Measurements from ENCODE around the gene ANKS6. TPM values are rescaled to one million over a fixed set of nuclear protein-coding genes. Genes with fewer than 3 reads are reported as not detected.

Gene ANKS6
- total RNA-seq, 1 donor from 2014 or later, result 16.0 TPM

GRCh38 chr9:98691890-98692289 is 104.5 kb downstream of the ANKS6 start:
- no peak overlapping the region for H3K9ac ChIP-seq
- Mint-ChIP-seq H3K4me3 (no peak overlapping the region), H3K4me1 (peaks cover 11% of the 10 kb centered on the region), H3K27me3 (ENCODE audit: insufficient read depth, low read depth) (peaks cover 21% of the 10 kb centered on the region), H3K36me3 (no peaks in the 10 kb centered on the region), H3K9me3 (no peaks in the 10 kb centered on the region), H3K27ac (no peak overlapping the region)
- H3K4me1 ChIP-seq, result no peaks in the 10 kb centered on the region
- no peak for TF ChIP-seq EZH2 (IDR thresholded peaks at IDR 0.05)
- TF ChIP-seq CTCF (IDR thresholded peaks at IDR 0.05), result no peak
- TF ChIP-seq EZH2phosphoT487 (IDR thresholded peaks at IDR 0.05), result no peak
- no peaks in the 10 kb centered on the region for H3K79me2 ChIP-seq (ENCODE audit: low read depth)
- H4K20me1 ChIP-seq (ENCODE audit: low read depth), result no peaks in the 10 kb centered on the region
- no peaks in the 10 kb centered on the region for H3K9me3 ChIP-seq (ENCODE audit: low read depth)
- H2AFZ ChIP-seq (replicated peaks), result no peak overlapping the region
- no peaks in the 10 kb centered on the region for H3K27me3 ChIP-seq
- no peaks in the 10 kb centered on the region for H3K36me3 ChIP-seq
- no peak overlapping the region for H3K27ac ChIP-seq
- no peak overlapping the region for H3K4me3 ChIP-seq
- H3F3A ChIP-seq (ENCODE audit: low read depth), result no peaks in the 10 kb centered on the region
- H3K4me2 ChIP-seq, result no peak overlapping the region
- no peak for DNase-seq (ENCODE audit: low spot score)

GRCh38 chr9:98690686-98691085 is 105.7 kb downstream of the ANKS6 start:
- Histone ChIP-seq H3F3A (ENCODE audit: low read depth) (no peaks in the 10 kb centered on the region), H3K9me3 (ENCODE audit: low read depth) (no peaks in the 10 kb centered on the region), H3K27me3 (no peaks in the 10 kb centered on the region), H3K79me2 (ENCODE audit: low read depth) (no peaks in the 10 kb centered on the region), H2AFZ (replicated peaks) (no peak overlapping the region), H3K27ac (no peak overlapping the region), H4K20me1 (ENCODE audit: low read depth) (no peaks in the 10 kb centered on the region), H3K9ac (no peak overlapping the region), H3K4me2 (no peak overlapping the region), H3K36me3 (no peaks in the 10 kb centered on the region), H3K4me1 (no peaks in the 10 kb centered on the region), H3K4me3 (no peak overlapping the region)
- no peak overlapping the region for H3K4me3 Mint-ChIP-seq
- no peak for DNase-seq (ENCODE audit: low spot score)
- TF ChIP-seq CTCF (IDR thresholded peaks at IDR 0.05), result no peak
- no peak for TF ChIP-seq EZH2 (IDR thresholded peaks at IDR 0.05)
- TF ChIP-seq EZH2phosphoT487 (IDR thresholded peaks at IDR 0.05), result no peak
- peaks cover 10% of the 10 kb centered on the region for H3K4me1 Mint-ChIP-seq
- H3K27ac Mint-ChIP-seq, result no peak overlapping the region
- H3K9me3 Mint-ChIP-seq, result no peaks in the 10 kb centered on the region
- peaks cover 16% of the 10 kb centered on the region for H3K27me3 Mint-ChIP-seq (ENCODE audit: insufficient read depth, low read depth)
- H3K36me3 Mint-ChIP-seq, result no peaks in the 10 kb centered on the region

- no peak overlapping the region for H3K4me3 ChIP-seq
- H3F3A ChIP-seq (ENCODE audit: low read depth), result no peaks in the 10 kb centered on the region
- H3K4me2 ChIP-seq, result no peak overlapping the region
- peaks cover 8% of the 10 kb centered on the region for H3K4me1 Mint-ChIP-seq
- no peak overlapping the region for H3K27ac ChIP-seq
- no peak overlapping the region for H3K9ac ChIP-seq
- peaks cover 14% of the 10 kb centered on the region for H3K27me3 Mint-ChIP-seq (ENCODE audit: insufficient read depth, low read depth)
- H4K20me1 ChIP-seq (ENCODE audit: low read depth), result no peaks in the 10 kb centered on the region
- TF ChIP-seq EZH2 (IDR thresholded peaks at IDR 0.05) (no peak), EZH2phosphoT487 (IDR thresholded peaks at IDR 0.05) (no peak), CTCF (IDR thresholded peaks at IDR 0.05) (no peak)
- no peak for DNase-seq (ENCODE audit: low spot score)
- H3K4me3 Mint-ChIP-seq, result no peak overlapping the region
- no peaks in the 10 kb centered on the region for H3K36me3 Mint-ChIP-seq
- H3K36me3 ChIP-seq, result no peaks in the 10 kb centered on the region
- H3K9me3 Mint-ChIP-seq, result no peaks in the 10 kb centered on the region
- H3K27ac Mint-ChIP-seq, result no peak overlapping the region
- no peaks in the 10 kb centered on the region for H3K79me2 ChIP-seq (ENCODE audit: low read depth)
- H2AFZ ChIP-seq (replicated peaks), result no peak overlapping the region
- H3K27me3 ChIP-seq, result no peaks in the 10 kb centered on the region
- H3K9me3 ChIP-seq (ENCODE audit: low read depth), result no peaks in the 10 kb centered on the region
- no peaks in the 10 kb centered on the region for H3K4me1 ChIP-seq
Observed at GRCh38 chr9:98688710-98689495, 107.5 kb downstream of the ANKS6 start.
